NCI-H2081 (cell line): ENCODE measurements around the gene RALB.
A peak's percentile ranks its signal among the peaks of the same experiment; 100 is the strongest.

Source experiments
- DNase-seq, 2 experiments: peaks; one replicate each; lab custom pipeline; 2025; lab: John Stamatoyannopoulos, UW

Gene RALB

GRCh38 chr2:120252225-120253020 lies at the start of gene RALB:
TSS of gene RALB (plus strand) at chr2:120252852. CDS start at chr2:120278665, 25,813 bp downstream.
- peak; percentile 96 to 97 for DNase-seq

GRCh38 chr2:120203251-120204021 lies 49.2 kb upstream of the RALB start:
- no peak for DNase-seq

GRCh38 chr2:120204022-120204405 lies 48.6 kb upstream of the RALB start:
- DNase-seq = no peak

- DNase-seq = no peak
These were observed 48.2 kb upstream of the RALB start for GRCh38 chr2:120204417-120204816.

GRCh38 chr2:120204945-120205670 lies 47.5 kb upstream of the RALB start:
- no peak for DNase-seq

- peak in 1 of 2 experiments; percentile 15 for DNase-seq
These were observed 46.5 kb upstream of the RALB start for GRCh38 chr2:120206022-120206581.

- DNase-seq = no peak
These were observed 44.0 kb upstream of the RALB start for GRCh38 chr2:120208381-120209353.

GRCh38 chr2:120209427-120210269 lies 43.0 kb upstream of the RALB start:
- DNase-seq = no peak

- no peak for DNase-seq
These were observed 42.4 kb upstream of the RALB start for GRCh38 chr2:120210270-120210693.

- no peak for DNase-seq
These were observed 34.5 kb upstream of the RALB start for GRCh38 chr2:120218181-120218580.

GRCh38 chr2:120219291-120219690 lies 33.4 kb upstream of the RALB start:
- no peak for DNase-seq

GRCh38 chr2:120219766-120220165 lies 32.9 kb upstream of the RALB start:
- DNase-seq = no peak

GRCh38 chr2:120220756-120221155 lies 31.9 kb upstream of the RALB start:
- no peak for DNase-seq

GRCh38 chr2:120221616-120222015 lies 31.0 kb upstream of the RALB start:
- no peak for DNase-seq

GRCh38 chr2:120222186-120223033 lies 30.2 kb upstream of the RALB start:
- no peak for DNase-seq

GRCh38 chr2:120223034-120223912 lies 29.4 kb upstream of the RALB start, which contains the start of gene TMEM185B:
TSS of gene TMEM185B (minus strand) at chr2:120223400. CDS start at chr2:120222976, 424 bp downstream.
- DNase-seq = peak; percentile 77 to 85

GRCh38 chr2:120224256-120224655 lies 28.4 kb upstream of the RALB start:
- no peak for DNase-seq
